HCEC 1CT (cell line): ENCODE data around the gene CUBN.

Experiments used
- DNase-seq: peaks from one replicate; pipeline ENCODE4 v3.0.0-alpha.2; 2017

CUBN gene

GRCh38 chr10:17129741-17130140 is at the start of gene CUBN:
Gene CUBN (minus strand): TSS chr10:17129811. CDS start chr10:17129765, 46 bp downstream.
- DNase-seq, result no peak

- DNase-seq, result no peak
Measured at GRCh38 chr10:17179002-17179401, 49.4 kb upstream of the CUBN start.

DNA sequence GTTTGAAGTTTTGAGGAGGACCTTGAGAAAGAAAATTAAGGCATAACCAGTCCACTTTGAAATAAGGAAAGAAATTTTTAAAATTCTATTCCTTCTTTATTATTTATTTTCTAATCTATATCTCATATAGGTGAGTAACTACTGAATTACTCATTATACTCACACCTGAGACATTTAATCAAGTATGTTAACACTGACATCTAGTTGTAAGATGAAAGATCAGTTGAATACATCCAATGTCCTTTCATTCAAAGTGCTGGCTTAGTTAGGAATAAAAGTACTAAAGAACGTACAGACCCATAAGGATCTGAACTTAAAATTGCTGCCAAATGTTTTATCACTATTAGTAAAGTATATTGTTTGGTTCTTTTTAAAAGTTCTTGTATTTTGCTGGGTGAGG is 48.4 kb upstream of the CUBN start:
- no peak for DNase-seq

DNA sequence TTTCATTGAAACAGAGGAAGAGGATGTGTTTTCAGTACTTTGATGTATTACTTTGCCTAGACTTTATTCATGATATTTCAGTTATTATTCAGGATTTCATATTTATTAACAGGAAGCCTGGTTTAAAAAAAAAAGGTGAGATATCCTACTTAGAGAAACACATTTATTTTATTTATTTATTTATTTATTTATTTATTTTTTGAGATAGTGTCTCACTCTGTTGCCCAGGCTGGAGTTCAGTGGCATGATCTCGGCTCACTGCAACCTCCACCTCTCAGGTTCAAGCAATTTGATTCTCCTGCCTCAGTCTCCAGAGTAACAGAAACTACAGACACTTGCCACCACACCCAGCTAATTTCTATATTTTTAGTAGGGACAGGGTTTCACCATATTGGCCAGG is 47.4 kb upstream of the CUBN start:
- DNase-seq, result no peak

GRCh38 chr10:17176091-17176490 is 46.5 kb upstream of the CUBN start:
- no peak for DNase-seq

DNA sequence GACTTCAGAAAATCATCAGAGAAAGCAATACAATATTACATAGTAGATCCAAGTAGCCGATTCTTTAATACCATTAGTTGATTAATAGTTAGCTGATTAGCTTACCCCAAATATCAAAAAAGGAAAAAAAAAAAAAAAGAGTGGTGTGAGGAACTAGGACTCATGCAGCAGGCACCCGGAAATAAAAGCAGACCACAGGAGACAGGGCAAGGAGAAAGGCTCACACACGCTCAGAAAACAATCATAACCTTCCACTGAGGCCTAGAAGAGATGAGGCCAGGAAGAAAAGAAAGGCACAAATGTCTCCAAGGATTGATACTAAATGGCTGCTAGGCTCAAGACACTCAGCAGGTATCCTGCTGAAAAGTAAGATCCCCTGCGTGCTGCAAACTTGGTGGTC is 45.9 kb upstream of the CUBN start:
- peak; percentile 70 for DNase-seq

- no peak for DNase-seq
Measured at GRCh38 chr10:17174626-17175025, 45.0 kb upstream of the CUBN start.

- no peak for DNase-seq
Measured at GRCh38 chr10:17171141-17171641, 41.6 kb upstream of the CUBN start.

DNA sequence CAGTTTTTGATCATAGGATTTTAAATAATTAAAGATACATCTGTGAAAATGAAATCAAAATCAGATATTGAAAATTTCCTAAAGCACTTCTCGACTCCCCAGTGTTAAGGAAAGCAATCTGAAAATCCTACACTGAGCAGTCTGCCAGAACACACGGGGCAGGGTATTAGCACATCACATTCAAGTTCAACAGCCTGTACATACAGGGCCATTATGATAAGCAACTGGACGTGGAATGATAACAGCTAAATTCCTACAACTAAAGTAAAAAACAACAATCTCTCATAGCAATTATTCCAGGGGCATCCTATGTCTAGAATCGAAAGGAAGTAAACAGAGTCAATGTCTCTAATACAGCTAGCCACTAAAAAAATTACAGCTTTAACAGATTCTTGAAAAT is 40.2 kb upstream of the CUBN start:
- DNase-seq, result no peak

DNA sequence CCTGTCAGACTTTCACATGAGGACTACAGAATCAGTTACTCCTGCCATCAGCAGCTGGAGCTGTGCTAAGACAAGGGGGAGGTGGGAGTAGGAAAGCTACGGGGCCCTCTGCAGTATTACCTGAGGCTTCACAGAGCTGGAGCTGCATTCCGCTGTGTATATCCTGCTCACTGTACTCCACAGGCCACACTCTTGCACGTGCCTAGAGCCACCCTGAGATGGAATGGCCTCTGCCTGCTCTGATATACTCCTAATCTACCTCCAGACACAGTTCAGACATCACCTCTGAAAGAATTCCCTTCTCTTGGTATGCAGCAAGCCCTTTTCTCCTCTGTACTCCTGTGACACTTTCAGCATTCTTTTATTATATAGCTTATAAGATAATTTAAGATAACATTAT is 37.1 kb upstream of the CUBN start:
- no peak for DNase-seq

DNA sequence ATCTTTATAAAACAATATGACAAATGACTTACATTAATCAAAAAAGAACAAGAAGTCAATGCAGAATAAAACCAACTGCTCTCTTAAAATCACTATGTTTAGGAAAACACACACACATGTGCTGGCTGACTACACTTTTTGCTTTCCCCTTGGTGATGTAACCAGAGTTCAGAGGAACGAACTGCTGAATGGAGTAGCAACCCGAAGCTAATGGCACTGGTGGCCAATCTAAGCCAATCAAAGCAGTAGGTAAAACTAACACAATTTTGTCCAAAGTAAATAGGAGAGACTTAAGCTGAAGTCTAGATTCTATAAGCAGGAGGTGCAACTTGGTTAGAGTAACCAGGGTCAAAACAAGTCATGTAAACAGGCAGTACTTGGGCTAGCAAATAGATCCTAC is 33.2 kb upstream of the CUBN start:
- no peak for DNase-seq

GRCh38 chr10:17161775-17162174 is 32.2 kb upstream of the CUBN start:
- DNase-seq, result no peak

- DNase-seq, result no peak
Measured at GRCh38 chr10:17157024-17157423, 27.4 kb upstream of the CUBN start.

GRCh38 chr10:17155826-17156225 is 26.2 kb upstream of the CUBN start:
- DNase-seq, result no peak

GRCh38 chr10:17154116-17154515 is 24.5 kb upstream of the CUBN start:
- DNase-seq, result no peak

- no peak for DNase-seq
Measured at GRCh38 chr10:17153321-17153720, 23.7 kb upstream of the CUBN start.

DNA sequence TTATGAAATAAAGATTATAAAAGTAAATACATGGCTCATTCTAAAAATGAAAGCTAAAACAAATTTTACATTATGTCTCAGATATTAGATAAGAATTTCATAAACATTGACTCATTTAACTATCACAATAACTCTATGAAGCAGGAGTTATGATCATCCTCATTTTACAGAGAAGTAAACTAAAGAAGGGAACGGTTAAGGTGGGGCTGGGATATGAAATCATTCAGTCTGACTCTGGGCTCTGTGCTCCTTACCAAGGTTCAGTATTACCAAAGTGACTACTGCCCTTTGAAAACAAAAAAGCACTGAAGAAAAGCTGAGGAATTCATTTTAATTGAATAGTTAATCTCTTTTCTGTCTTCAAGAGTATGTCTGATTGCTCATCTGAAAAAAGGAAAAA is 22.1 kb upstream of the CUBN start:
- DNase-seq, result no peak

- no peak for DNase-seq
Measured at GRCh38 chr10:17147884-17148489, 18.4 kb upstream of the CUBN start.

DNA sequence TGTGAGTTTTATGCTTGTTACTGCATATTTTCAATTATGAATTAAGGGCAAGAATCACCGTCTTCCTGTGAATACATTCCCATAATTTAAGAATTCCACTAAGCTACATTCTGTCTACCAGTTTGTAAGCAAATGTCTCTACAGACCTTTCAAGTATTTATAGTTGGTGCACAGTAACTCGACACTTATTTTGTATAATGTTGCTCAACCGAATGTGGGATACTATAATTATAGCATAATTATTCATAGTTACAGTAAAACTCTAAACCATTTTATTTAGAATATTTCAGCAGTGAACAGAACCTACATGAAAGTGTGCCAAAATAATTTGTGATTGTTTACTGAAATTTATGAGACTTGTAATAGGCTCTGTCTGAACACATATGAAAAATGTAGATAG is 17.3 kb upstream of the CUBN start:
- peak; percentile 39 for DNase-seq

DNA sequence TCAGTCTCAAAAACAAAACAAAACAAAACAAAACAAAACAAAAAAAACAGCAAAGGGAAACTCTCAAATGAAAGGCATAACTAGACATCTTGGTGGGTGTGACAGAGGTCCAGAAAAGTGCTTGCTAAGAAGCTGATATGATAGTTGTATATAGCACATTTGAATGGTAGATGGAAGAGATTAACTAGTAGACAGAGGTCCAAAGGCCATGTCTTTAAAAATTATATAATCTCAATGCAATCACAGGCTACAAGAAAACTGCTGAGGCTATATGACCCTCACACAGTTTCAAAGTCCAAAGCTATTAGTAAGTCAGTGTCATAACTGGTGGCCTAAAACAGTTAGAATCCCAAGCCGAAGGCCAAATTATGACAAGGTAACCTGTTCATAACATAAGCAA is 15.6 kb upstream of the CUBN start:
- DNase-seq, result no peak

- peak; percentile 51 for DNase-seq
Measured at GRCh38 chr10:17144757-17145156, 15.1 kb upstream of the CUBN start.

- no peak for DNase-seq
Measured at GRCh38 chr10:17144032-17144431, 14.4 kb upstream of the CUBN start.

DNA sequence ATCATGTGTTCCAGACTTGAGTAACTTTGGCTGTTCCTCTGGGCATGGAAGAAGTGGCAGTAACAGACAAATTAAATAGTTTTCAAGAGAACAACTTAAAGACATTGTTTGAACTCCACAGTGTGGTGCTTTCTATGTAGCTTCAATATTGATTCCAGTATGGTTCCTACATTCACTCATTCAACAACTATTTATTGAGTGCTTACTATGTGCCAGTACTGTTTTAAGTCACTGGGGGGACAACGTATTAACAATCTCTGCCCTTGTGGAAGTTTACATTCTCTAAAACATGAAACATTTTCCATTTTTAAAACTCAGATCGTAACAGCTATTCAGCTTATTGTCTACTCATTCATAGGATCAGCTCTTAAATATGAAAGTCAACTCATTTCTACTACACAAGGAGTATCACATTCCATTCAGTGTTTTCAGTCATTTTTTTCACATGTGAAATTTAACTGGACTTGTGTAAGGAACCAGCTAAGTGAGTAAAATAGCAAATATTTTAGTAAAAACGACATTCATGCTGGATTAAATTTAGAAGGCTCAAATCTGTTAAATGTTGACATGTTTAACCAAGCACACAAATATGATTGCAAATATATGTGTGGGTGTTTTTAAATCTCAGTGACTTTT is 13.6 kb upstream of the CUBN start:
- no peak for DNase-seq

DNA sequence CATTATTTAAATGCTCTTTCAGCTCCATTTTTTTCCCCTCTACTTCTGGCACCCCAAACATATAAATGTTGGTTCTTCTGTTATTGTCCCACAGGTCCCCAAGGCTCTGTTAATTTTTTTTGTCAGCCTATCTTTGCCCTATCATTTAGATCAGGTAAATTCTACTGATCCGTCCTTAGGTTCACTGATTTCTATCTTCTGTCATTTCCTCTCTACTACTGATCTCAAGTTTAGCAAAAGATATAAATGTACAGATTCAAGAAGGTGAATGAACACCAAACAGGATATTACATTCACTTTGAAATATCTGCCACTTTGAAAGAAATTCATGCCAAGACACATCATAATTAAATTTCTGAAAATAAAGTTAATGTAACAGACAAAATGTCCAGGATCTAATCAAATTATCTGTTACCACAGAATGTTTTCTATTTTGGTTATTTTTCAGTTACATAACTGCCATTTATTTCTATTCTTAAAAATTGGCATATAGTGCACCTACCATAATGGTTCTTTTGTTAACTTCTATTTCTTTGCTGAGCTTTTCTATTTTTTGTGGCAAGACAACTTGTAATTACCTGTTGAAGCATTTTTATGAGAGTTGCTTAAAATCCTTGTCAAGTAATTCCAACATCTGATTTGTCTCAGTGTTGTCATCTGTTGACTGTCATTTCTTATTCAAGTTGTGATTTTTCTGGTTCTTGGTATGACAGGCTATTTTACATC is 12.1 kb upstream of the CUBN start:
- DNase-seq, result no peak
